IMR-90 (cell line): ENCODE measurements around the gene OSGIN1. TPM values are rescaled to one million over a fixed set of nuclear protein-coding genes. Genes with fewer than 3 reads are reported as not detected.

Source experiments
- ATAC-seq: fragments of 200-7000 bp; cut with Tn5 transposase; 2 replicates; pipeline ENCODE4 v1.9.1; 2020; ENCODE audit warnings: low read depth, mild to moderate bottlenecking, moderate library complexity
- BruUV-seq: library from RNA; stranded (reverse); fragments of 400-500 nt; replicated peaks from 2 replicates; lab custom pipeline; 2021; lab: Mats Ljungman, UMichigan
- CTCF ChIA-PET: fragments of 300-600 bp; formaldehyde crosslinking; extraction: SDS; loops from one replicate; lab custom pipeline; 2021; ENCODE audit warnings: antibody characterized with exemption; lab: Yijun Ruan, JAX
- POLR2A ChIA-PET: fragments of 300-600 bp; sonication (Branson Sonifier 250); formaldehyde crosslinking; loops from one replicate; lab custom pipeline; 2022; ENCODE audit warnings: antibody characterized with exemption; ENCODE audit not compliant: unreplicated experiment; lab: Charles Lee
- DNase-seq: peaks from one replicate; pipeline ENCODE4 v3.0.0; 2013
- H2AFZ ChIP-seq: replicated peaks from 2 replicates; pipeline ENCODE3; 2013; ENCODE audit warnings: low read length, mild to moderate bottlenecking; ENCODE audit not compliant: poor library complexity
- H2AK5ac ChIP-seq: 2 replicates; pipeline ENCODE4 v1.6.1; 2013; ENCODE audit warnings: low read depth, low read length, inconsistent platforms
- H2AK9ac ChIP-seq: replicated peaks from 2 replicates; pipeline ENCODE3; 2013; ENCODE audit warnings: mild to moderate bottlenecking, low read depth, low read length, moderate library complexity; ENCODE audit not compliant: poor library complexity
- H2BK120ac ChIP-seq: 2 replicates; pipeline ENCODE4 v1.6.1; 2013; ENCODE audit warnings: low read depth, low read length, inconsistent platforms
- H2BK15ac ChIP-seq: 3 replicates; pipeline ENCODE4 v1.6.1; 2013; ENCODE audit warnings: low read depth, low read length, inconsistent platforms
- H2BK20ac ChIP-seq: 2 replicates; pipeline ENCODE4 v1.6.1; 2013; ENCODE audit warnings: low read depth, mild to moderate bottlenecking, inconsistent platforms, low read length, moderate library complexity
- H2BK5ac ChIP-seq: 2 replicates; pipeline ENCODE4 v1.6.1; 2013; ENCODE audit warnings: mild to moderate bottlenecking, low read depth, low read length, inconsistent platforms; ENCODE audit not compliant: poor library complexity, severe bottlenecking
- H3K14ac ChIP-seq: replicated peaks from 2 replicates; pipeline ENCODE4 v1.6.1; 2013; ENCODE audit warnings: low read depth, low read length, inconsistent platforms
- H3K18ac ChIP-seq: 2 replicates; pipeline ENCODE4 v1.6.1; 2013; ENCODE audit warnings: low read depth, low read length, control low read depth
- H3K23ac ChIP-seq: 2 replicates; pipeline ENCODE4 v1.6.1; 2013; ENCODE audit warnings: low read depth, low read length, inconsistent platforms
- H3K27ac ChIP-seq: 2 replicates; pipeline ENCODE4 v1.5.1; 2013; ENCODE audit warnings: mild to moderate bottlenecking, control low read depth, low read length; ENCODE audit not compliant: insufficient read depth
- H3K27me3 ChIP-seq: 2 replicates; pipeline ENCODE4 v1.6.1; 2013; ENCODE audit warnings: low read length; ENCODE audit not compliant: control insufficient read depth, insufficient read depth
- H3K36me3 ChIP-seq: 2 replicates; pipeline ENCODE4 v1.6.1; 2013; ENCODE audit warnings: low read length, mixed read lengths; ENCODE audit not compliant: control insufficient read depth, insufficient read depth
- H3K4ac ChIP-seq: 2 replicates; pipeline ENCODE4 v1.6.1; 2013; ENCODE audit warnings: low read depth, low read length, inconsistent platforms
- H3K4me1 ChIP-seq: 2 replicates; pipeline ENCODE4 v1.6.1; 2013; ENCODE audit warnings: low read length, mixed read lengths; ENCODE audit not compliant: control insufficient read depth, insufficient read depth
- H3K4me2 ChIP-seq: 2 replicates; pipeline ENCODE4 v1.6.1; 2013; ENCODE audit warnings: low read depth, mild to moderate bottlenecking, control low read depth, low read length, moderate library complexity
- H3K4me3 ChIP-seq: 2 replicates; pipeline ENCODE4 v1.5.1; 2013; ENCODE audit warnings: low read depth, mild to moderate bottlenecking, control low read depth, low read length, moderate library complexity; ENCODE audit not compliant: insufficient read depth
- H3K56ac ChIP-seq: 2 replicates; pipeline ENCODE4 v1.6.1; 2013; ENCODE audit warnings: low read length, inconsistent platforms; ENCODE audit not compliant: insufficient read depth; ENCODE audit errors: extremely low read depth
- H3K79me1 ChIP-seq, 2 experiments: 2 replicates each; pipeline ENCODE4 v1.6.1; 2013; ENCODE audit warnings: low read length in 2 of 2, inconsistent platforms in 1 of 2, low read depth in 1 of 2
- H3K9ac ChIP-seq: 2 replicates; pipeline ENCODE4 v1.6.1; 2013; ENCODE audit warnings: low read depth, low read length, control low read depth
- H3K9me1 ChIP-seq: 2 replicates; pipeline ENCODE4 v1.6.1; 2013; ENCODE audit warnings: low read length, inconsistent platforms; ENCODE audit not compliant: insufficient read depth
- H3K9me3 ChIP-seq: 2 replicates; pipeline ENCODE4 v1.6.1; 2013; ENCODE audit warnings: low read length; ENCODE audit not compliant: control insufficient read depth, insufficient read depth
- H4K20me1 ChIP-seq: 2 replicates; pipeline ENCODE4 v1.6.1; 2013; ENCODE audit warnings: low read length, inconsistent platforms; ENCODE audit not compliant: insufficient read depth
- H4K5ac ChIP-seq: 2 replicates; pipeline ENCODE4 v1.6.1; 2013; ENCODE audit warnings: mild to moderate bottlenecking, low read depth, low read length, control low read depth
- H4K8ac ChIP-seq, 2 experiments: 2 replicates each; pipeline ENCODE4 v1.6.1; 2013; ENCODE audit warnings: low read depth in 2 of 2, low read length in 2 of 2, control low read depth in 1 of 2, inconsistent platforms in 1 of 2
- H4K91ac ChIP-seq: 2 replicates; pipeline ENCODE4 v1.6.1; 2013; ENCODE audit warnings: low read depth, low read length, inconsistent platforms; ENCODE audit not compliant: insufficient read depth
- BHLHE40 ChIP-seq: fragments of 150-350 bp; IDR thresholded peaks from 2 replicates; pipeline ENCODE4 v1.6.1; 2016; ENCODE audit warnings: mild to moderate bottlenecking, low read depth, low read length
- CEBPB ChIP-seq: IDR thresholded peaks from 2 replicates; pipeline ENCODE4 v1.6.1; 2012; ENCODE audit warnings: low read depth, low read length, improper control_type of control experiment
- CHD1 ChIP-seq: IDR thresholded peaks from 2 replicates; pipeline ENCODE4 v1.6.1; 2012; ENCODE audit warnings: low read depth, low read length, improper control_type of control experiment
- FOS ChIP-seq: fragments of 150-350 bp; IDR thresholded peaks from 2 replicates; pipeline ENCODE4 v1.6.1; 2016; ENCODE audit warnings: low read depth, low read length
- MAFK ChIP-seq: IDR thresholded peaks from 2 replicates; pipeline ENCODE4 v1.6.1; 2012; ENCODE audit warnings: low read depth, low read length, improper control_type of control experiment
- MAZ ChIP-seq: IDR thresholded peaks from 2 replicates; pipeline ENCODE4 v1.6.1; 2012; ENCODE audit warnings: low read depth, mild to moderate bottlenecking, low read length, improper control_type of control experiment, moderate library complexity, borderline replicate concordance
- MXI1 ChIP-seq: IDR thresholded peaks from 2 replicates; pipeline ENCODE4 v1.6.1; 2012; ENCODE audit warnings: low read depth, mild to moderate bottlenecking, low read length, moderate library complexity, borderline replicate concordance
- NFE2L2 ChIP-seq: fragments of 150-350 bp; IDR thresholded peaks from 2 replicates; pipeline ENCODE4 v1.6.1; 2016; ENCODE audit warnings: low read depth, mild to moderate bottlenecking, low read length
- POLR2A ChIP-seq: IDR thresholded peaks from 2 replicates; pipeline ENCODE4 v1.6.1; 2012; ENCODE audit warnings: mild to moderate bottlenecking, low read depth, low read length
- RAD21 ChIP-seq: IDR thresholded peaks from 2 replicates; pipeline ENCODE4 v1.6.1; 2012; ENCODE audit warnings: low read length, improper control_type of control experiment
- RCOR1 ChIP-seq: IDR thresholded peaks from 2 replicates; pipeline ENCODE4 v1.6.1; 2012; ENCODE audit warnings: mild to moderate bottlenecking, low read length, improper control_type of control experiment; ENCODE audit not compliant: insufficient replicate concordance
- RFX5 ChIP-seq: IDR thresholded peaks from 2 replicates; pipeline ENCODE4 v1.8.0; 2012; ENCODE audit warnings: low read depth, mild to moderate bottlenecking, low read length, moderate library complexity
- SMC3 ChIP-seq: fragments of 150-350 bp; IDR thresholded peaks from 2 replicates; pipeline ENCODE4 v1.6.1; 2016; ENCODE audit warnings: low read depth, mild to moderate bottlenecking, antibody characterized with exemption, low read length, moderate library complexity
- WGBS, 2 experiments: methylation state at CpG; one replicate each; pipeline versions ENCODE4 v1.1.5 to v1.1.7; 2013; ENCODE audit warnings: missing lambda C conversion rate in 2 of 2; ENCODE audit not compliant: insufficient read length in 1 of 2; ENCODE audit errors: extremely low coverage in 2 of 2; 5-methylcytosine and 5-hydroxymethylcytosine counted together
- dilution Hi-C: fragments of 300-500 bp; cut with HindIII; formaldehyde crosslinking; loops from one replicate; pipeline ENCODE4 v1.14.3; 2018; ENCODE audit warnings: low sequenced_read_pairs; ENCODE audit not compliant: unreplicated experiment
- in situ Hi-C: fragments of 300-500 bp; cut with MboI; formaldehyde crosslinking; loops from 3 replicates; pipeline ENCODE4 v1.14.3; 2019; ENCODE audit warnings: low sequenced_read_pairs, inconsistent platforms, mixed read lengths
- intact Hi-C: fragments of 100-400 bp; cut with micrococcal nuclease; formaldehyde crosslinking; loops from 2 replicates; pipeline ENCODE4 v1.10.0; 2022
- polyA plus RNA-seq, 3 experiments: library from polyadenylated mRNA; depleted of rRNA; stranded (reverse); fragments of >200 nt; gene quantifications; 2 replicates each; pipeline ENCODE4 v1.2.3, GENCODE V29; 2012; ENCODE audit warnings: low replicate concordance in 1 of 3
- total RNA-seq: library from RNA; depleted of rRNA; stranded (reverse); fragments of >200 nt; gene quantifications from 2 replicates; pipeline ENCODE4 v1.2.3, GENCODE V29; 2012
- TF ChIP-seq, protein P1 (sequence below): conservative IDR thresholded peaks from 2 replicates; pipeline ENCODE4 v1.5.1; 2012; ENCODE audit warnings: mild to moderate bottlenecking, low read depth, low read length, improper control_type of control experiment
- TF ChIP-seq, protein P2 (sequence below): fragments of 150-350 bp; IDR thresholded peaks from 2 replicates; pipeline ENCODE4 v1.6.1; 2017; ENCODE audit warnings: mild to moderate bottlenecking, antibody characterized with exemption, low read length, low read depth
- TF ChIP-seq, protein P3 (sequence below): fragments of 150-350 bp; IDR thresholded peaks from 2 replicates; pipeline ENCODE4 v1.6.1; 2016; ENCODE audit warnings: low read depth, mild to moderate bottlenecking, low read length, moderate library complexity, borderline replicate concordance

OSGIN1 gene
- total and polyA plus RNA-seq, 2 of the 4 experiments (the other 2 are of a cell fraction), result 0.90 to 6.4 TPM

DNA sequence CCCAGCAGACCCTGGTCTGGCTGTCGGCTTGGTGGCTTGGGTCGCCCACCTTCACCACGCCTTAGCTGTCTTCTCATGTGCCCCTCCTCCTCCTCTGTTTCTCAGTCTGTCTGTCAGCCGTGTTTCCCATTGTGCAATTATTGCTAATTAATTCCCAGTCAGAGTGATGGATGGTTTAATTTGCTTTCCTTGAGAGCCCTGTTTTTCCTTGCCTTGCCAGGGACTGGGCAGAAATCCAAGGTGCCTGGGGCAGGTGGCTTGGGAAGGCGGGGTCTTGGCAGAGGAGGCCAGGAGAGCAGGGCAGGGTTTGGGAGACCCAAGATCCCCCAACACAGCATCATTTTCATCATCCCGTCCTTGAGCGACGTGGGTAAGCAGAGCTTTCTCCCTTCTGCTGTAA lies 36.3 kb downstream of the OSGIN1 start:
- Histone ChIP-seq H3K9ac (no peak overlapping the region), H2BK5ac (no peak overlapping the region), H3K14ac (no peak overlapping the region), H3K36me3 (no peaks in the 10 kb centered on the region), H4K8ac (no peak overlapping the region), H3K4me2 (no peak overlapping the region), H2AK9ac (no peak overlapping the region), H3K4ac (no peak overlapping the region), H4K20me1 (no peaks in the 10 kb centered on the region), H3K9me1 (no peaks in the 10 kb centered on the region), H3K79me1 (no peaks in the 10 kb centered on the region), H3K4me3 (no peak overlapping the region), H3K27me3 (peaks cover 32% of the 10 kb centered on the region), H2BK15ac (no peak overlapping the region), H3K18ac (no peak overlapping the region), H3K27ac (no peak overlapping the region), H2AFZ (no peak overlapping the region), H2BK120ac (no peak overlapping the region), H2AK5ac (no peak overlapping the region), H3K9me3 (no peaks in the 10 kb centered on the region), H4K5ac (no peak overlapping the region), H4K91ac (no peak overlapping the region), H3K4me1 (peaks cover 7% of the 10 kb centered on the region; the same call in 1 of the 2 replicates), H3K23ac (no peak overlapping the region), H2BK20ac (no peak overlapping the region), H3K56ac (no peak overlapping the region)
- CTCF ChIA-PET, result no interaction called here
- intact Hi-C loops (no loop called here), in situ Hi-C loops (no loop called here), dilution Hi-C loops (no loop called here)
- ATAC-seq (no peak), DNase-seq (no peak)
- TF ChIP-seq FOS (no peak), MAZ (no peak), NFE2L2 (no peak), POLR2A (no peak), MAFK (no peak), RFX5 (no peak), RCOR1 (no peak), SMC3 (no peak), CHD1 (no peak), MXI1 (no peak), RAD21 (no peak), BHLHE40 (no peak), CEBPB (no peak)
- TF ChIP-seq, protein P1, sequence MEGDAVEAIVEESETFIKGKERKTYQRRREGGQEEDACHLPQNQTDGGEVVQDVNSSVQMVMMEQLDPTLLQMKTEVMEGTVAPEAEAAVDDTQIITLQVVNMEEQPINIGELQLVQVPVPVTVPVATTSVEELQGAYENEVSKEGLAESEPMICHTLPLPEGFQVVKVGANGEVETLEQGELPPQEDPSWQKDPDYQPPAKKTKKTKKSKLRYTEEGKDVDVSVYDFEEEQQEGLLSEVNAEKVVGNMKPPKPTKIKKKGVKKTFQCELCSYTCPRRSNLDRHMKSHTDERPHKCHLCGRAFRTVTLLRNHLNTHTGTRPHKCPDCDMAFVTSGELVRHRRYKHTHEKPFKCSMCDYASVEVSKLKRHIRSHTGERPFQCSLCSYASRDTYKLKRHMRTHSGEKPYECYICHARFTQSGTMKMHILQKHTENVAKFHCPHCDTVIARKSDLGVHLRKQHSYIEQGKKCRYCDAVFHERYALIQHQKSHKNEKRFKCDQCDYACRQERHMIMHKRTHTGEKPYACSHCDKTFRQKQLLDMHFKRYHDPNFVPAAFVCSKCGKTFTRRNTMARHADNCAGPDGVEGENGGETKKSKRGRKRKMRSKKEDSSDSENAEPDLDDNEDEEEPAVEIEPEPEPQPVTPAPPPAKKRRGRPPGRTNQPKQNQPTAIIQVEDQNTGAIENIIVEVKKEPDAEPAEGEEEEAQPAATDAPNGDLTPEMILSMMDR, result no peak
- TF ChIP-seq, protein P2, sequence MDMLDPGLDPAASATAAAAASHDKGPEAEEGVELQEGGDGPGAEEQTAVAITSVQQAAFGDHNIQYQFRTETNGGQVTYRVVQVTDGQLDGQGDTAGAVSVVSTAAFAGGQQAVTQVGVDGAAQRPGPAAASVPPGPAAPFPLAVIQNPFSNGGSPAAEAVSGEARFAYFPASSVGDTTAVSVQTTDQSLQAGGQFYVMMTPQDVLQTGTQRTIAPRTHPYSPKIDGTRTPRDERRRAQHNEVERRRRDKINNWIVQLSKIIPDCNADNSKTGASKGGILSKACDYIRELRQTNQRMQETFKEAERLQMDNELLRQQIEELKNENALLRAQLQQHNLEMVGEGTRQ, result no peak
- TF ChIP-seq, protein P3, sequence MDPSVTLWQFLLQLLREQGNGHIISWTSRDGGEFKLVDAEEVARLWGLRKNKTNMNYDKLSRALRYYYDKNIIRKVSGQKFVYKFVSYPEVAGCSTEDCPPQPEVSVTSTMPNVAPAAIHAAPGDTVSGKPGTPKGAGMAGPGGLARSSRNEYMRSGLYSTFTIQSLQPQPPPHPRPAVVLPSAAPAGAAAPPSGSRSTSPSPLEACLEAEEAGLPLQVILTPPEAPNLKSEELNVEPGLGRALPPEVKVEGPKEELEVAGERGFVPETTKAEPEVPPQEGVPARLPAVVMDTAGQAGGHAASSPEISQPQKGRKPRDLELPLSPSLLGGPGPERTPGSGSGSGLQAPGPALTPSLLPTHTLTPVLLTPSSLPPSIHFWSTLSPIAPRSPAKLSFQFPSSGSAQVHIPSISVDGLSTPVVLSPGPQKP, result no peak
- no CpG with 5 or more reads among the region's 8 CpGs for WGBS, 2 experiments
- no TSS peak for BruUV-seq
- POLR2A ChIA-PET, result no interaction called here
